ENCODE measurements around the gene ITPK1. TPM values are rescaled to one million over a fixed set of nuclear protein-coding genes. Genes with fewer than 3 reads are reported as not detected.

ITPK1 gene
- polyA plus RNA-seq, 1 of the 3 experiments (the other 2 are of a cell fraction) = 23.2 TPM

DNA sequence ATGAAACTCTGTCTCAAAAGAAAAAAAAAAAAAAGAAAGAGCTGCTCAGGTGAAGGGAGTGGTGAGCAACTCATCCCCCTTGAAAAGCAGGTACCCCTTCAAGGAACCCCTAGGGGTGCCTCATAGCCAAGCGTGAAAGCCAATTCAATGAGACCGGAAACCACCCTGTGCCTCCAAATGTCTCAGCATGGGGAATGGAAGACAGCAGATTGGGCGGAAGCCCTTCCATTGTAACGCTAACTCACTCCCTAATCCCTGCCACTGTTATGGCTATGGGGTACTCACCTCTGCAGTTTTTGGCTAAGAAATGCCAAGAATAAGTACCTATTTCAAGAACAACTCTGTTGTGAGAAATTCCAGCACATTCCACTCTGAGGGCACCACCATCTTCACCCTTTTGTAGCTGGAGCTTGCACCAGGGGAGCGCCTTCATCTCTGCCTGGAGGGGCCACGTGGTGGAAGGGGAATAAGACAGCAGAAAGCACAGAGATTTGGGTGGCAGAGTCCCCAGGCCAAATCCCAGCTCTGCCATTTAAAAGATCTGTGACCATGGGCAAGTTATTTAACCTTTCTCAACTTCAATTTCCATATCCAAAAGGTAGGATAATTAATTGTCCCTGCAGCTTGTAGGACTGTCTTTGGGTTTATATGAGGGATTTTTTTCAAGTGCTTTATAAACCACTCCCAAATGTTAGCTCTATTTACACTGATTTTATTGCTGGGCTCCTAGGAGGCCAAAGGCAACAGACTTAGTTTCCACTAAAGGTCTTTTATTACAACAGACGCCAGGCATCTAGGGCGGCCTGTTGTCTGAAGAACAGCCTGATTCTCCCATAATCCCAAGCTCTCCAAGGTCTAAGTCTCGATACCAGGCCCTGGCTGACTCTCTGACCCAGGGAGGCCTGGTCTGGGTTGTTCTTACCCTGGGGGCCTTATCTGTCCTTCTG is 63.9 kb downstream of the ITPK1 start:
- Histone ChIP-seq H3K4me1 (ENCODE audit: control insufficient read depth in 1 of 2, insufficient read depth in 2 of 2, low read depth in 1 of 2, low read length in 1 of 2) (peaks cover 6 to 40% of the 10 kb centered on the region in 2 experiments; a peak in 2 of 4 replicates), H3K27ac (ENCODE audit: low read depth in 2 of 2, low read length in 1 of 2) (no peak overlapping the region), H2AFZ (ENCODE audit: low read depth) (no peak overlapping the region), H3K27me3 (ENCODE audit: insufficient read depth) (no peaks in the 10 kb centered on the region), H3K9me2 (no peaks in the 10 kb centered on the region), H4K20me1 (ENCODE audit: insufficient read depth) (no peaks in the 10 kb centered on the region), H3K4me3 (ENCODE audit: low read depth in 2 of 2, low read length in 1 of 2) (no peak overlapping the region), H3K79me2 (ENCODE audit: insufficient read depth) (no peaks in the 10 kb centered on the region), H3K4me2 (no peak overlapping the region), H3K9ac (no peak overlapping the region), H3K9me3 (no peaks in the 10 kb centered on the region), H3F3A (replicated peaks; ENCODE audit: insufficient read depth) (no peaks in the 10 kb centered on the region), H3K36me3 (replicated peaks in 1 of 2; ENCODE audit: control insufficient read depth in 1 of 2, insufficient read depth in 2 of 2, low read length in 1 of 2) (no peaks in the 10 kb centered on the region)
- ChIA-PET CTCF (interaction anchor here (0.6 to 0.9 kb wide), 3 partner anchors 62 to 853 kb away, joined by 3 read pairs; no protein-coding TSS in a partner anchor), POLR2A (no interaction called here)
- DNase-seq = no peak
- WGBS (ENCODE audit: low lambda C conversion rate) = 95% methylated on average over 9 of the region's 9 CpGs
- TF ChIP-seq REST (IDR thresholded peaks at IDR 0.05; ENCODE audit: low read depth, low read length) (no peak), SIN3A (IDR thresholded peaks at IDR 0.05; ENCODE audit: borderline replicate concordance, low read depth, low read length) (no peak), GATA2 (CRISPR knock-in tag; IDR thresholded peaks at IDR 0.05) (no peak), FOXM1 (IDR thresholded peaks at IDR 0.05; ENCODE audit: low read depth) (no peak), USF2 (IDR thresholded peaks at IDR 0.05; ENCODE audit: borderline replicate concordance, low read depth, low read length) (no peak), JUND (IDR thresholded peaks at IDR 0.05) (no peak), RFX5 (IDR thresholded peaks at IDR 0.05; ENCODE audit: low read length) (no peak), USF1 (IDR thresholded peaks at IDR 0.05; ENCODE audit: borderline replicate concordance, low read depth) (no peak), RCOR1 (IDR thresholded peaks at IDR 0.05; ENCODE audit: low read length) (no peak), GABPA (IDR thresholded peaks at IDR 0.05; ENCODE audit: low read depth) (no peak), EZH2phosphoT487 (IDR thresholded peaks at IDR 0.05; ENCODE audit: borderline replicate concordance, low read depth) (no peak), YY1 (IDR thresholded peaks at IDR 0.05; ENCODE audit: low read depth) (no peak), RXRA (IDR thresholded peaks at IDR 0.05; ENCODE audit: borderline replicate concordance, low read depth) (no peak)
- TF ChIP-seq, protein P1, sequence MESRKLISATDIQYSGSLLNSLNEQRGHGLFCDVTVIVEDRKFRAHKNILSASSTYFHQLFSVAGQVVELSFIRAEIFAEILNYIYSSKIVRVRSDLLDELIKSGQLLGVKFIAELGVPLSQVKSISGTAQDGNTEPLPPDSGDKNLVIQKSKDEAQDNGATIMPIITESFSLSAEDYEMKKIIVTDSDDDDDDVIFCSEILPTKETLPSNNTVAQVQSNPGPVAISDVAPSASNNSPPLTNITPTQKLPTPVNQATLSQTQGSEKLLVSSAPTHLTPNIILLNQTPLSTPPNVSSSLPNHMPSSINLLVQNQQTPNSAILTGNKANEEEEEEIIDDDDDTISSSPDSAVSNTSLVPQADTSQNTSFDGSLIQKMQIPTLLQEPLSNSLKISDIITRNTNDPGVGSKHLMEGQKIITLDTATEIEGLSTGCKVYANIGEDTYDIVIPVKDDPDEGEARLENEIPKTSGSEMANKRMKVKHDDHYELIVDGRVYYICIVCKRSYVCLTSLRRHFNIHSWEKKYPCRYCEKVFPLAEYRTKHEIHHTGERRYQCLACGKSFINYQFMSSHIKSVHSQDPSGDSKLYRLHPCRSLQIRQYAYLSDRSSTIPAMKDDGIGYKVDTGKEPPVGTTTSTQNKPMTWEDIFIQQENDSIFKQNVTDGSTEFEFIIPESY (IDR thresholded peaks at IDR 0.05; ENCODE audit: borderline replicate concordance, low read depth) = no peak
- TF ChIP-seq, protein P2, sequence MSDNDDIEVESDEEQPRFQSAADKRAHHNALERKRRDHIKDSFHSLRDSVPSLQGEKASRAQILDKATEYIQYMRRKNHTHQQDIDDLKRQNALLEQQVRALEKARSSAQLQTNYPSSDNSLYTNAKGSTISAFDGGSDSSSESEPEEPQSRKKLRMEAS (IDR thresholded peaks at IDR 0.05; ENCODE audit: low read depth) = no peak

Data from SK-N-SH (cell line).